Hair follicular keratinocyte (primary cell): ENCODE results near the gene RUFY1. TPM values are rescaled to one million over a fixed set of nuclear protein-coding genes. Genes with fewer than 3 reads are reported as not detected.

Source experiments
- total RNA-seq: library from RNA; depleted of rRNA; stranded (reverse); fragments of >200 nt; gene quantifications from 2 replicates; pipeline ENCODE4 v1.2.3, GENCODE V29; 2015

Gene RUFY1, protein sequence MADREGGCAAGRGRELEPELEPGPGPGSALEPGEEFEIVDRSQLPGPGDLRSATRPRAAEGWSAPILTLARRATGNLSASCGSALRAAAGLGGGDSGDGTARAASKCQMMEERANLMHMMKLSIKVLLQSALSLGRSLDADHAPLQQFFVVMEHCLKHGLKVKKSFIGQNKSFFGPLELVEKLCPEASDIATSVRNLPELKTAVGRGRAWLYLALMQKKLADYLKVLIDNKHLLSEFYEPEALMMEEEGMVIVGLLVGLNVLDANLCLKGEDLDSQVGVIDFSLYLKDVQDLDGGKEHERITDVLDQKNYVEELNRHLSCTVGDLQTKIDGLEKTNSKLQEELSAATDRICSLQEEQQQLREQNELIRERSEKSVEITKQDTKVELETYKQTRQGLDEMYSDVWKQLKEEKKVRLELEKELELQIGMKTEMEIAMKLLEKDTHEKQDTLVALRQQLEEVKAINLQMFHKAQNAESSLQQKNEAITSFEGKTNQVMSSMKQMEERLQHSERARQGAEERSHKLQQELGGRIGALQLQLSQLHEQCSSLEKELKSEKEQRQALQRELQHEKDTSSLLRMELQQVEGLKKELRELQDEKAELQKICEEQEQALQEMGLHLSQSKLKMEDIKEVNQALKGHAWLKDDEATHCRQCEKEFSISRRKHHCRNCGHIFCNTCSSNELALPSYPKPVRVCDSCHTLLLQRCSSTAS
- total RNA-seq, result 15.8 and 24.1 TPM in 2 replicates

DNA sequence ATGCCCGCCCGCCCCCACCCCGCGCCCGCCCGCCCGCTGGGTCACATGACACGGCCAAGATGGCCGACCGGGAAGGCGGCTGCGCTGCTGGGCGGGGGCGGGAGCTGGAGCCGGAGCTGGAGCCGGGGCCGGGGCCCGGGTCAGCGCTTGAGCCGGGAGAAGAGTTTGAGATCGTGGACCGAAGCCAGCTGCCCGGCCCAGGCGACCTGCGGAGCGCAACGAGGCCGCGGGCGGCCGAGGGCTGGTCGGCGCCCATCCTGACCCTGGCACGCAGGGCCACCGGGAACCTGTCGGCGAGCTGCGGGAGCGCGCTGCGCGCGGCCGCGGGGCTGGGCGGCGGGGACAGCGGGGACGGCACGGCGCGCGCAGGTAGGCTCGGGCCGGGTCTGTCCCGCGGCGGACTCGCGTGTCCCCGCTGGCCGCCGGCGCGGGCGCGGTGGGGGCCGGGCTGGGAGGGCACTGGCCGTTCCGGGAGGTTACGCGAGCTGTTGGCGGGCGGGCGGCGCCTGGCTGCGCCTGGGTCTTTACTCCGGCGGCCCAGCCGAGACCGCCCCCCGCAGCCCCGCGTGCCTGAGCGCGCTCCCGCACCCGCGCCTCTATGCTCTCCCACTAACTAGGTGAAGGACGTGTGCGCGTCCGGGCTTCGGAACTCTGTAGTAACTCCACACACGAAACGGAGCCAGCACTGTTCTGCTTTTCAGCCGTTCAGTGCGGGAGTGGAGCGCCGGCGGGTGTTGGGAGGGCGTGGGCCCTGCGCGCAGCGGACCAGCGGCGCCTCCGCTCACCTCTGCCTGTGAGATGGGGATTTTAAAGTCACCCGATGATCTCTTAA, at the start of gene RUFY1:
TSS of gene RUFY1 (plus strand) at position 44 of the 832 bp plus-strand sequence. CDS start at position 60, 16 bp downstream.

DNA sequence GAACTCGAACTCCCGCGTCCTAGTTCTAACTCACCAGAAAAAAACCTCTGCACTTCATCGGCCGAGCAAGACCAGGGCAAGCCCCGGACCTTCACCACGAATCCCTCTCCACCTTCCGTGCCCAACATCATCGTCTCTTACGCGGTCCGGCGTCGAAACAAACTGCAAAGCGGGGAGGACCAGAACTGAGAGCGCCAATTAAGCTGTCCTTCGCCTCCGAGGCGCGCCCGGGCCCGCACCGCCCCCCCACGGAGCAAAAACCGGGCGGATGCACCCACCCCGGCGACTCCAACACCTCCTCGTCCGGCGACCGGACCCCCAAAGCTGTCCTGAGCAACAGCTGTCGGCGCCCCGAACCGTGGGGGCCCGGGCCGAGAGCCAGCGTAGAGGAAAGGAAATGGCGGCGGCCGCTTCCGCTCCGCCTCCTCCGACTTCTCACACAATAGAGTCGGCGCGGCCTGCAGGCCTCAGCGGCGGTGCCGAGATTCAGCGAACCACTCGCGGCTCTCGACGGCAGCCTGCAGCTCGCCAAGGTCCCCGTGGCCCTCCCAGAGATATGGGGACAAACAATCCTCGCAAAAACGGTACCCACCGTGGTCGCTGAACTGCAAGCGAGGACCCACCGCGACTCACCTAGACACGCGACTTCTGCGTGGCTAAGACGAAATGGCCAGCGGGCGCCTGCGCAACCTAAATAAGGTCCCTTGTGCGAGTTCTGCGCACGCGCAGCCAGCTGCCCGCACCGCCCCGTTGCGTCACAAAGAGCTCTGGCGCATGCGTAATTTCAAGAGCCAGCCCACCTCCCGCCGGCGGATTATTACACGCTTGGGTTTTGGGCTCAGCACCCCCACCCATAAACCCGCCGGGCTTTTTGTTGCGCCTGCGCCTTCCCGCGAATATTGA, 72.9 kb downstream of the RUFY1 start, which contains the start of gene HNRNPH1:
TSS of gene HNRNPH1 (minus strand) at position 669 of the 903 bp plus-strand sequence. CDS start at position 131, 538 bp downstream.

Other genes starting within 250 kb of the RUFY1 start
- 0.23 and 0.68 TPM in 2 replicates for gene ADAMTS2, start 205.1 kb upstream of the RUFY1 start, total RNA-seq
- gene HNRNPH1, start 73.1 kb downstream of the RUFY1 start, total RNA-seq, result 177 and 191 TPM in 2 replicates
- gene CBY3, start 130.5 kb downstream of the RUFY1 start, total RNA-seq, result not detected in 2 replicates
- gene CANX, start 148.4 kb downstream of the RUFY1 start, total RNA-seq, result 325 and 372 TPM in 2 replicates
- gene MAML1, start 182.3 kb downstream of the RUFY1 start, total RNA-seq, result 8.2 and 9.2 TPM in 2 replicates
- gene LTC4S, start 243.4 kb downstream of the RUFY1 start, total RNA-seq, result 0.23 and 0.39 TPM in 2 replicates